ENCODE data around the gene IQCH. TPM values are rescaled to one million over a fixed set of nuclear protein-coding genes. Genes with fewer than 3 reads are reported as not detected.
"Not testable (repeated sequence)": the region's sequence is repeated elsewhere in the genome, so short reads cannot be mapped to it uniquely, and the experiment has no call there.

Gene IQCH
- total and polyA plus RNA-seq, 7 donors, result 0.36 to 3.8 (median 1.4) TPM

- H3K27ac ChIP-seq, result no peak overlapping the region
- WGBS, 2 donors, result 93 to 95% methylated on average over 1 of the region's 1 CpG
- TF ChIP-seq POLR2AphosphoS5 (IDR thresholded peaks at IDR 0.05) (no peak), POLR2A (IDR thresholded peaks at IDR 0.05) (no peak), EP300 (IDR thresholded peaks at IDR 0.05) (no peak)
- TF ChIP-seq, protein P1, sequence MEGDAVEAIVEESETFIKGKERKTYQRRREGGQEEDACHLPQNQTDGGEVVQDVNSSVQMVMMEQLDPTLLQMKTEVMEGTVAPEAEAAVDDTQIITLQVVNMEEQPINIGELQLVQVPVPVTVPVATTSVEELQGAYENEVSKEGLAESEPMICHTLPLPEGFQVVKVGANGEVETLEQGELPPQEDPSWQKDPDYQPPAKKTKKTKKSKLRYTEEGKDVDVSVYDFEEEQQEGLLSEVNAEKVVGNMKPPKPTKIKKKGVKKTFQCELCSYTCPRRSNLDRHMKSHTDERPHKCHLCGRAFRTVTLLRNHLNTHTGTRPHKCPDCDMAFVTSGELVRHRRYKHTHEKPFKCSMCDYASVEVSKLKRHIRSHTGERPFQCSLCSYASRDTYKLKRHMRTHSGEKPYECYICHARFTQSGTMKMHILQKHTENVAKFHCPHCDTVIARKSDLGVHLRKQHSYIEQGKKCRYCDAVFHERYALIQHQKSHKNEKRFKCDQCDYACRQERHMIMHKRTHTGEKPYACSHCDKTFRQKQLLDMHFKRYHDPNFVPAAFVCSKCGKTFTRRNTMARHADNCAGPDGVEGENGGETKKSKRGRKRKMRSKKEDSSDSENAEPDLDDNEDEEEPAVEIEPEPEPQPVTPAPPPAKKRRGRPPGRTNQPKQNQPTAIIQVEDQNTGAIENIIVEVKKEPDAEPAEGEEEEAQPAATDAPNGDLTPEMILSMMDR (IDR thresholded peaks at IDR 0.05), result no peak
- no peaks in the 10 kb centered on the region for H3K36me3 ChIP-seq
- peaks cover 0 to 4% (median 0%) of the 10 kb centered on the region in 4 donors for H3K9me3 ChIP-seq
- no peak overlapping the region for H3K4me3 ChIP-seq
- no peaks in the 10 kb centered on the region for H3K4me1 ChIP-seq
- no peak for DNase-seq
- no peaks in the 10 kb centered on the region for H3K27me3 ChIP-seq
- intact Hi-C loops (cut with DNase I), result no loop called here
Measured at GRCh38 chr15:67276666-67277065, 22.1 kb downstream of the IQCH start.

GRCh38 chr15:67280217-67280616 lies 25.6 kb downstream of the IQCH start:
- H3K27ac ChIP-seq, result no peak overlapping the region
- H3K9me3 ChIP-seq, result no peaks in the 10 kb centered on the region
- no peak for DNase-seq
- H3K36me3 ChIP-seq, result no peaks in the 10 kb centered on the region
- WGBS, 2 donors, result 17 to 57% methylated on average over 2 of the region's 2 CpGs
- H3K4me1 ChIP-seq, result no peaks in the 10 kb centered on the region
- no peaks in the 10 kb centered on the region for H3K27me3 ChIP-seq
- TF ChIP-seq, protein P1 (IDR thresholded peaks at IDR 0.05), result no peak
- TF ChIP-seq POLR2AphosphoS5 (IDR thresholded peaks at IDR 0.05) (no peak), EP300 (IDR thresholded peaks at IDR 0.05) (no peak), POLR2A (IDR thresholded peaks at IDR 0.05) (no peak)
- intact Hi-C loops (cut with DNase I), result no loop called here
- H3K4me3 ChIP-seq, result no peak overlapping the region

DNA sequence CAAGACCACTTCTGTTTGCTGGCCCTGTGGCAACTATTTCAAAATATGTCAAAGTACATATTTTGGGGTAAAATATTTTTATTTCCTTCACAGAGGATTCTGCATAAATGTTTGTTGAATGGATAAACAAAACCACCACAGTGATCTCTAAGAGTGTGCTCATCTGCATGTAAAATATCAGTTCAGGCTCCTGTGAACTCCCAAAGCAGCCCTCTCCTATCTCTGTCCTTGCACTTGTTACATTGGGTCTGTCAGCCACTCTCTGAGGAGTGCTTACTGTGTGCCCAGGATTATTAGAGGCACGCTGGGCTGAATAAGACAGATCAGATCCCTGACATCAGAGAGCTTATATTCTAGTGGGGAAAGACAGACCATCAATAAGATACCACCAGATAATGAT lies 27.1 kb downstream of the IQCH start:
- H3K27me3 ChIP-seq, result no peaks in the 10 kb centered on the region
- 93 to 95% methylated on average over 1 of the region's 1 CpG for WGBS, 2 donors
- intact Hi-C loops (cut with DNase I), result no loop called here
- no peak for DNase-seq
- no peak overlapping the region for H3K27ac ChIP-seq
- TF ChIP-seq POLR2A (IDR thresholded peaks at IDR 0.05), result no peak
- TF ChIP-seq, protein P1 (IDR thresholded peaks at IDR 0.05), result no peak
- TF ChIP-seq POLR2AphosphoS5 (IDR thresholded peaks at IDR 0.05), result no peak
- no peak for TF ChIP-seq EP300 (IDR thresholded peaks at IDR 0.05)
- no peak overlapping the region for H3K4me3 ChIP-seq
- H3K4me1 ChIP-seq, result no peaks in the 10 kb centered on the region
- no peaks in the 10 kb centered on the region for H3K36me3 ChIP-seq
- H3K9me3 ChIP-seq, result peaks cover 0 to 5% (median 2%) of the 10 kb centered on the region in 4 donors

DNA sequence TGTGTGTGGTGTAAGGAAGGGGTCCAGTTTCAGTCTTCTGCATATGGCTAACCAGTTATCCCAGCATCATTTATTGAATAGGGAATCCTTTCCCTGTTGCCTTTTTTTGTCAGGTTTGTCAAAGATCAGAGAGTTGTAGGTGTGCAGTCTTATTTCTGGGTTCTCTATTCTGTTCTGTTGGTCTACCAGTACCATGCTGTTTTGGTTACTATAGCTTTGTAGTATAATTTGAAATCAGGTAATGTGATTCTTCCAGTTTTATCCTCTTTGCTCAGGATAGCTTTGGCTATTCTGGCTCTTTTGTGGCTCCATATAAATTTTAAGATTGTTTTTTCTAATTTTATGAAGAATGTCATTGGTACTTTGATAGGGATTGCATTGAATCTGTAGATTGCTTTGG lies 31.0 kb downstream of the IQCH start:
- H3K36me3 ChIP-seq; H3K9me3 ChIP-seq; DNase-seq; intact Hi-C loops (cut with DNase I); H3K27ac ChIP-seq; H3K4me3 ChIP-seq; H3K4me1 ChIP-seq; H3K27me3 ChIP-seq: not testable (repeated sequence)

DNA sequence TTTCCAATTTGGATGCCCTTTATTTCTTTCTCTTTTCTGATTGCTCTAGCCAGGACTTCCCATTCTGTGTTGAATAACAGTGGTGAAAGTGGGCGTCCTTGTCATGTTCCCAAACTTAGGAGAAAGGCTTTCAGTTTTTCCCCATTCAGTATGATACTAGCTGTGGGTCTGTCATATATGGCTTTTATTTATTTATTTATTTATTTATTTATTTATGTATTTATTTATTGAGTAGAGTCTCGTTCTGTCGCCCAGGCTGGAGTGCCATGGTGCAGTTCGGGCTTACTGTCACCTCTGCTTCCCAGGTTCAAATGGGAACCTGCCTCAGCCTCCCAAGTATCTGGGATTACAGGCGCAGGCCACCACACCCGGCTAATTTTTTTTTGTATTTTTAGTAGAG lies 31.8 kb downstream of the IQCH start:
- H3K27ac ChIP-seq; intact Hi-C loops (cut with DNase I); H3K4me3 ChIP-seq; H3K27me3 ChIP-seq; H3K4me1 ChIP-seq; DNase-seq; H3K36me3 ChIP-seq; H3K9me3 ChIP-seq: not testable (repeated sequence)
- 80 to 86% methylated on average over 6 of the region's 6 CpGs for WGBS, 2 donors

DNA sequence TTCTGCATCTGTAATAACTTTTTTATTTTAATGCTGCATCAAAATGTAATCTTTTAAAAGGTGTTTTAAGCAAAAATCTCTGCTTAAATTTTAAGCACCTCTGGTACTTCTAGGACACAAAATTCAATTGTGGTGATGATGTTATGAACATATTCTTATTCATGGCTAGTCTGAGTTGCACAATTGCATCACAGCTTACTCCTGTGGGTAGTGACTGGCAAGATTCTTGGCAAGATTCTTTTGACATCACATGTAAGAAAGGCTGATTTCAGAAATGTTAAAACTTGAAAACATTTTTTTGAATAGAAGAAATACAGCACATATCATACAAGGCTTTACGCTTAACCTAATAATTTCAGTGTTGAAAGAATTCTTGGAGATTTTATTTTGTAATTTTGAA lies 35.7 kb downstream of the IQCH start:
- TF ChIP-seq, protein P1 (IDR thresholded peaks at IDR 0.05), result no peak
- TF ChIP-seq EP300 (IDR thresholded peaks at IDR 0.05), result no peak
- TF ChIP-seq POLR2AphosphoS5 (IDR thresholded peaks at IDR 0.05), result no peak
- TF ChIP-seq POLR2A (IDR thresholded peaks at IDR 0.05), result no peak
- Histone ChIP-seq H3K27ac (no peak overlapping the region), H3K4me3 (no peak overlapping the region), H3K4me1 (no peaks in the 10 kb centered on the region), H3K36me3 (no peaks in the 10 kb centered on the region), H3K27me3 (no peaks in the 10 kb centered on the region), H3K9me3 (peaks cover 0 to 4% (median 2%) of the 10 kb centered on the region in 4 donors)
- 98 to 99% methylated on average over 1 of the region's 1 CpG for WGBS, 2 donors
- intact Hi-C loops (cut with DNase I), result no loop called here
- no peak for DNase-seq

Data from sigmoid colon (tissue), 7 donors.